ENCODE results near the gene APOL1. TPM values are rescaled to one million over a fixed set of nuclear protein-coding genes. Genes with fewer than 3 reads are reported as not detected.

APOL1 gene
- total RNA-seq, 1 experiment from 2014 or later, result 33.0 TPM

- TF ChIP-seq EZH2 (IDR thresholded peaks at IDR 0.05; ENCODE audit: low read depth), result no peak
- no peak for TF ChIP-seq CTCF (conservative IDR thresholded peaks at IDR 0.05)
- ChIA-PET POLR2A (ENCODE audit: unreplicated experiment) (no interaction called here), CTCF (interaction anchor here (0.6 kb wide), 1 partner anchor 27 kb away, joined by 5 read pairs; no protein-coding TSS in a partner anchor)
- Histone ChIP-seq H3F3A (ENCODE audit: insufficient read depth, low read depth) (peaks cover 99% of the 10 kb centered on the region), H3K4me2 (no peak overlapping the region), H3K9me3 (ENCODE audit: insufficient read depth, low read depth) (no peaks in the 10 kb centered on the region), H2AFZ (no peak overlapping the region), H3K36me3 (ENCODE audit: low read depth) (peaks cover 76% of the 10 kb centered on the region), H3K4me3 (no peak overlapping the region), H3K9me2 (ENCODE audit: insufficient read depth) (no peaks in the 10 kb centered on the region), H3K4me1 (replicated peaks; ENCODE audit: insufficient read depth) (peaks cover 30% of the 10 kb centered on the region), H3K79me2 (ENCODE audit: low read depth) (peaks cover 43% of the 10 kb centered on the region), H3K27me3 (ENCODE audit: insufficient read depth, low read depth) (no peaks in the 10 kb centered on the region), H3K27ac (no peak overlapping the region), H4K20me1 (ENCODE audit: insufficient read depth) (peaks cover 78% of the 10 kb centered on the region)
- no TSS peak for BruUV-seq (replicated peaks)
- DNase-seq, result no peak
- intact Hi-C loops (cut with micrococcal nuclease; ENCODE audit: unreplicated experiment), result no loop called here
Observed at GRCh38 chr22:36305813-36306212, 52.9 kb downstream of the APOL1 start.

GRCh38 chr22:36306227-36306626 is 53.3 kb downstream of the APOL1 start:
- intact Hi-C loops (cut with micrococcal nuclease; ENCODE audit: unreplicated experiment), result no loop called here
- H3K27me3 ChIP-seq (ENCODE audit: insufficient read depth, low read depth), result no peaks in the 10 kb centered on the region
- no peak for DNase-seq
- no peak overlapping the region for H2AFZ ChIP-seq
- H4K20me1 ChIP-seq (ENCODE audit: insufficient read depth), result peaks cover 78% of the 10 kb centered on the region
- H3K4me2 ChIP-seq, result no peak overlapping the region
- peaks cover 76% of the 10 kb centered on the region for H3K36me3 ChIP-seq (ENCODE audit: low read depth)
- CTCF ChIA-PET, result no interaction called here
- peaks cover 44% of the 10 kb centered on the region for H3K79me2 ChIP-seq (ENCODE audit: low read depth)
- H3K9me3 ChIP-seq (ENCODE audit: insufficient read depth, low read depth), result no peaks in the 10 kb centered on the region
- H3F3A ChIP-seq (ENCODE audit: insufficient read depth, low read depth), result peaks cover 99% of the 10 kb centered on the region
- H3K4me1 ChIP-seq (replicated peaks; ENCODE audit: insufficient read depth), result peaks cover 30% of the 10 kb centered on the region
- no peak overlapping the region for H3K27ac ChIP-seq
- no peak for TF ChIP-seq CTCF (conservative IDR thresholded peaks at IDR 0.05)
- BruUV-seq (replicated peaks), result no TSS peak
- POLR2A ChIA-PET (ENCODE audit: unreplicated experiment), result no interaction called here
- no peak overlapping the region for H3K4me3 ChIP-seq
- no peaks in the 10 kb centered on the region for H3K9me2 ChIP-seq (ENCODE audit: insufficient read depth)

- Histone ChIP-seq H2AFZ (no peak overlapping the region), H4K20me1 (ENCODE audit: insufficient read depth) (peaks cover 75% of the 10 kb centered on the region), H3K4me1 (replicated peaks; ENCODE audit: insufficient read depth) (peaks cover 24% of the 10 kb centered on the region), H3K27ac (no peak overlapping the region), H3K9me3 (ENCODE audit: insufficient read depth, low read depth) (no peaks in the 10 kb centered on the region), H3K4me2 (no peak overlapping the region), H3F3A (ENCODE audit: insufficient read depth, low read depth) (peaks cover 97% of the 10 kb centered on the region), H3K27me3 (ENCODE audit: insufficient read depth, low read depth) (no peaks in the 10 kb centered on the region), H3K9me2 (ENCODE audit: insufficient read depth) (no peaks in the 10 kb centered on the region), H3K4me3 (no peak overlapping the region), H3K79me2 (ENCODE audit: low read depth) (peaks cover 50% of the 10 kb centered on the region), H3K36me3 (ENCODE audit: low read depth) (peaks cover 78% of the 10 kb centered on the region)
- no peak for TF ChIP-seq CTCF (conservative IDR thresholded peaks at IDR 0.05)
- TF ChIP-seq EZH2 (IDR thresholded peaks at IDR 0.05; ENCODE audit: low read depth), result no peak
- no TSS peak for BruUV-seq (replicated peaks)
- intact Hi-C loops (cut with micrococcal nuclease; ENCODE audit: unreplicated experiment), result no loop called here
- no peak for DNase-seq
- ChIA-PET POLR2A (ENCODE audit: unreplicated experiment) (interaction anchor here (0.6 kb wide), 1 partner anchor 168 kb away, joined by 12 read pairs; no protein-coding TSS in a partner anchor), CTCF (no interaction called here)
Observed at GRCh38 chr22:36308880-36309279, 55.9 kb downstream of the APOL1 start.

All from PC-9 (cell line).